Measurements from ENCODE around the gene EIF3B. TPM values are rescaled to one million over a fixed set of nuclear protein-coding genes. Genes with fewer than 3 reads are reported as not detected.
"Not testable (repeated sequence)": the region's sequence is repeated elsewhere in the genome, so short reads cannot be mapped to it uniquely, and the experiment has no call there.

Gene EIF3B
- total RNA-seq, 1 experiment from 2014 or later, result 290 TPM

DNA sequence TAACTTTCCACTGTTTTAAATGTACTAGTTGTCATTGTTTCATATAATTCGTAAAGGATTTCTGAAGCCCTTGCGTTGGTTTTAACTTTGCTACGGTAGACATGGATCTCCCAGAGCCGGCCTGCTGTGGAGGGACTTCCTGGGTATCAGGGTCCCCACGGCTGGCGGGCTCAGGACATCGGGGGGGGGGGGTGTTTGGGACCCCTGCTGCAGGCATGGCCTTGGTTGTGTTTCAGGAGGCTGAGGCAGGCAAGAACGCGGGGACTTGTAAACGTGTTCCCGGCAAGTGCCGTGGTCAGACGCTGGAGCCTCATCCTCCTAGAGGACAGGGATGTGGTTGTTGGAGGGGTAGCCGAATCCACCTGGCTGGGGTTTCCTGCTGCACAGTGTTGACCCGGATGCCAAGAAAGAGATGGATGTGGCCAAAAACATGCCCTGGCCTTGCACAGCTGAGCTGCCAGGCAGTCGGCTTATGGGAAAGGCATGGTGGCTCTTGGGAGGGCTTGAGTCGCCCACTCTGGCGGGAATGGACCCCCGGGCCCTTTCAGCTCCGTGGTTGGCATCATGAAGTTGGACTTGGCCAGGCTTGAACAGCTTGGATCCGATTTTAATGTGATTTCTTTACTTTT lies 27.4 kb downstream of the EIF3B start:
- BruUV-seq (replicated peaks), result no TSS peak
- Mint-ChIP-seq H3K4me1 (ENCODE audit: insufficient read depth, unreplicated experiment) (peaks cover 5% of the 10 kb centered on the region), H3K9me3 (ENCODE audit: unreplicated experiment) (no peaks in the 10 kb centered on the region), H3K36me3 (ENCODE audit: insufficient read depth, unreplicated experiment) (peaks cover 82% of the 10 kb centered on the region), H3K27me3 (ENCODE audit: insufficient read depth, unreplicated experiment) (no peaks in the 10 kb centered on the region), H3K27ac (ENCODE audit: low read depth, unreplicated experiment) (no peak overlapping the region), H3K4me3 (ENCODE audit: unreplicated experiment) (no peak overlapping the region)
- TF ChIP-seq, protein P1, sequence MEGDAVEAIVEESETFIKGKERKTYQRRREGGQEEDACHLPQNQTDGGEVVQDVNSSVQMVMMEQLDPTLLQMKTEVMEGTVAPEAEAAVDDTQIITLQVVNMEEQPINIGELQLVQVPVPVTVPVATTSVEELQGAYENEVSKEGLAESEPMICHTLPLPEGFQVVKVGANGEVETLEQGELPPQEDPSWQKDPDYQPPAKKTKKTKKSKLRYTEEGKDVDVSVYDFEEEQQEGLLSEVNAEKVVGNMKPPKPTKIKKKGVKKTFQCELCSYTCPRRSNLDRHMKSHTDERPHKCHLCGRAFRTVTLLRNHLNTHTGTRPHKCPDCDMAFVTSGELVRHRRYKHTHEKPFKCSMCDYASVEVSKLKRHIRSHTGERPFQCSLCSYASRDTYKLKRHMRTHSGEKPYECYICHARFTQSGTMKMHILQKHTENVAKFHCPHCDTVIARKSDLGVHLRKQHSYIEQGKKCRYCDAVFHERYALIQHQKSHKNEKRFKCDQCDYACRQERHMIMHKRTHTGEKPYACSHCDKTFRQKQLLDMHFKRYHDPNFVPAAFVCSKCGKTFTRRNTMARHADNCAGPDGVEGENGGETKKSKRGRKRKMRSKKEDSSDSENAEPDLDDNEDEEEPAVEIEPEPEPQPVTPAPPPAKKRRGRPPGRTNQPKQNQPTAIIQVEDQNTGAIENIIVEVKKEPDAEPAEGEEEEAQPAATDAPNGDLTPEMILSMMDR (IDR thresholded peaks at IDR 0.05; ENCODE audit: unreplicated experiment), result no peak
- POLR2A ChIA-PET, result interaction anchor here (0.6 kb wide), 1 partner anchor 26 kb away, joined by 3 read pairs; no protein-coding TSS in a partner anchor
- no peak for DNase-seq (ENCODE audit: unreplicated experiment)
- CTCF ChIA-PET, result no interaction called here
- intact Hi-C loops (cut with micrococcal nuclease), result no loop called here

- Mint-ChIP-seq H3K4me3 (ENCODE audit: unreplicated experiment) (no peak overlapping the region), H3K36me3 (ENCODE audit: insufficient read depth, unreplicated experiment) (peaks cover 67% of the 10 kb centered on the region), H3K4me1 (ENCODE audit: insufficient read depth, unreplicated experiment) (no peaks in the 10 kb centered on the region), H3K9me3 (ENCODE audit: unreplicated experiment) (no peaks in the 10 kb centered on the region), H3K27me3 (ENCODE audit: insufficient read depth, unreplicated experiment) (no peaks in the 10 kb centered on the region), H3K27ac (ENCODE audit: low read depth, unreplicated experiment) (no peak overlapping the region)
- no TSS peak for BruUV-seq (replicated peaks)
- TF ChIP-seq, protein P1 (IDR thresholded peaks at IDR 0.05; ENCODE audit: unreplicated experiment), result no peak
- no peak for DNase-seq (ENCODE audit: unreplicated experiment)
- intact Hi-C loops (cut with micrococcal nuclease), result no loop called here
- POLR2A ChIA-PET, result interaction anchor here (0.6 kb wide), 1 partner anchor 36 kb away, joined by 3 read pairs; no protein-coding TSS in a partner anchor
- CTCF ChIA-PET, result interaction anchor here (0.7 kb wide), 1 partner anchor 85 kb away, joined by 3 read pairs; no protein-coding TSS in a partner anchor
These were observed 29.1 kb downstream of the EIF3B start for GRCh38 chr7:2383543-2384274.

GRCh38 chr7:2384354-2385243 lies 30.0 kb downstream of the EIF3B start:
- CTCF ChIA-PET, result interaction anchor here (0.7 kb wide), 2 partner anchors 13 to 84 kb away, joined by 3 read pairs; no protein-coding TSS in a partner anchor

DNA sequence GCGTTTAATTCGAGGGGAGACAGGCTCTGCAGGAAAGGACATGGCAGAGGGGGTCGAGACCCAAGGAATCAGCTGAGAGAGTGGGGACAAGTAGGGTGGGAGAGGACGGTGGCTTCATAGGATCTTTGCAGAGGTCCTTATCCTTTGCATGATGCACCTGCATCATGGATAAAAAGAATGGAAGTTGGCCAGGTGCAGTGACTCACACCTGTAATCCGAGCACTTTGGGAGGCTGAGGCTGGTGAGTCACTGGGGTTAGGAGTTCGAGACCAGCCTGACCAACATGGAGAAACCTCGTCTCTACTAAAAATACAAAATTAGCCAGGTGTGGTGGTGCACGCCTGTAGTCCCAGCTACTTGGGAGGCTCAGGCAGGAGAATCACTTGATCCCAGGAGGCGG lies 31.5 kb downstream of the EIF3B start:
- H3K27ac Mint-ChIP-seq (ENCODE audit: low read depth, unreplicated experiment); H3K4me3 Mint-ChIP-seq (ENCODE audit: unreplicated experiment); H3K9me3 Mint-ChIP-seq (ENCODE audit: unreplicated experiment); H3K27me3 Mint-ChIP-seq (ENCODE audit: insufficient read depth, unreplicated experiment); POLR2A ChIA-PET; intact Hi-C loops (cut with micrococcal nuclease); BruUV-seq (replicated peaks); H3K4me1 Mint-ChIP-seq (ENCODE audit: insufficient read depth, unreplicated experiment): not testable (repeated sequence)
- H3K36me3 Mint-ChIP-seq (ENCODE audit: insufficient read depth, unreplicated experiment), result peaks cover 44% of the 10 kb centered on the region
- DNase-seq (ENCODE audit: unreplicated experiment), result peak; percentile 39
- CTCF ChIA-PET, result interaction anchor here (0.6 kb wide), 1 partner anchor 182 kb away, joined by 5 read pairs; no protein-coding TSS in a partner anchor

More at GRCh38 chr7:2384354-2385243, 30.0 kb downstream of the EIF3B start:
- no peaks in the 10 kb centered on the region for H3K27me3 Mint-ChIP-seq (ENCODE audit: insufficient read depth, unreplicated experiment)
- TF ChIP-seq, protein P1 (IDR thresholded peaks at IDR 0.05; ENCODE audit: unreplicated experiment), result no peak
- no TSS peak for BruUV-seq (replicated peaks)
- H3K4me1 Mint-ChIP-seq (ENCODE audit: insufficient read depth, unreplicated experiment), result no peaks in the 10 kb centered on the region
- H3K27ac Mint-ChIP-seq (ENCODE audit: low read depth, unreplicated experiment), result no peak overlapping the region
- POLR2A ChIA-PET, result no interaction called here
- H3K4me3 Mint-ChIP-seq (ENCODE audit: unreplicated experiment), result no peak overlapping the region
- no peak for DNase-seq (ENCODE audit: unreplicated experiment)
- peaks cover 58% of the 10 kb centered on the region for H3K36me3 Mint-ChIP-seq (ENCODE audit: insufficient read depth, unreplicated experiment)
- no peaks in the 10 kb centered on the region for H3K9me3 Mint-ChIP-seq (ENCODE audit: unreplicated experiment)
- intact Hi-C loops (cut with micrococcal nuclease), result no loop called here

Measured in MCF 10A (cell line).